GM21381 (cell line): ENCODE measurements around the gene ROGDI.

ENCODE experiments used
- ATAC-seq: cut with Tn5 transposase; IDR thresholded peaks from one replicate; pipeline ENCODE4 v1.9.1; 2021; ENCODE audit warnings: mild to moderate bottlenecking, moderate library complexity; ENCODE audit not compliant: unreplicated experiment

The ROGDI gene

DNA sequence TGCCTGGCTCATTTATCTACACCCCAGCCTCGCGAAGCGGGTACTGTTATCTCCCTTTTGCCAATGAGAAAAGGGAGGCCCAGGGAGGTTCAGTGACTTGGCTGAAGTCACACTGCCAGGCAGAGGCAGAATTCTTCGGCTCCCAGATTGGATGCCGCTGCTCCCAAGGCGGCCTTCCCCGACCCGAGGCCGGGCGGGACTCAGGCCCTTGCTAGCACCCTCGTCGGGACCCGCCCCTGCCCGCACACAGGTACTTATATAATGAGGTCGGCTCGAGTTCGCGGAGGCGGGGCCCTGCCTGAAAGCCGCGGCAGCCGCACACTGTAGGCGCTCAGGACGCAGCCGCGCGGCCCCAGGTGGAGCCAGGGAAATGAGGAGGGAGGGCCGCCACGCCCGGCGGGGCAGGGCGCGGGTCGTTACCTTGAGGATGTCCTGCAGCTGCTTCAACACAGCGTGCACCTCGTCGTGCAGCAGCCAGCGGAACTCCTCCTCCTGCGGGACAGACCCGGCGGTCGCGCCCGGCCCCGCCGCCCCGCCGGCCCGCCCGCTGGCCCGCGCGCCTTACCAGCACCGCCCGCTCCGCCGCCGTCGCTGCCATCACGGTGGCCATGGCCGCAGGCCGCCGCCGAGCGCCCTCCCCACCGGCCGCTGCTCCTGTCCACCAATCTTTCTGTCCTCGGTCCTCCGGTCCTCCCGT, at the start of gene ROGDI:
Gene ROGDI (minus strand): TSS at position 672 of the 697 bp plus-strand sequence. CDS start 62 bp downstream, at position 610.
- ATAC-seq: peak; percentile 45

GRCh38 chr16:4850211-4850610, 47.8 kb upstream of the ROGDI start:
- ATAC-seq: no peak

GRCh38 chr16:4847774-4848587, 45.5 kb upstream of the ROGDI start:
- ATAC-seq: peak; percentile 12

DNA sequence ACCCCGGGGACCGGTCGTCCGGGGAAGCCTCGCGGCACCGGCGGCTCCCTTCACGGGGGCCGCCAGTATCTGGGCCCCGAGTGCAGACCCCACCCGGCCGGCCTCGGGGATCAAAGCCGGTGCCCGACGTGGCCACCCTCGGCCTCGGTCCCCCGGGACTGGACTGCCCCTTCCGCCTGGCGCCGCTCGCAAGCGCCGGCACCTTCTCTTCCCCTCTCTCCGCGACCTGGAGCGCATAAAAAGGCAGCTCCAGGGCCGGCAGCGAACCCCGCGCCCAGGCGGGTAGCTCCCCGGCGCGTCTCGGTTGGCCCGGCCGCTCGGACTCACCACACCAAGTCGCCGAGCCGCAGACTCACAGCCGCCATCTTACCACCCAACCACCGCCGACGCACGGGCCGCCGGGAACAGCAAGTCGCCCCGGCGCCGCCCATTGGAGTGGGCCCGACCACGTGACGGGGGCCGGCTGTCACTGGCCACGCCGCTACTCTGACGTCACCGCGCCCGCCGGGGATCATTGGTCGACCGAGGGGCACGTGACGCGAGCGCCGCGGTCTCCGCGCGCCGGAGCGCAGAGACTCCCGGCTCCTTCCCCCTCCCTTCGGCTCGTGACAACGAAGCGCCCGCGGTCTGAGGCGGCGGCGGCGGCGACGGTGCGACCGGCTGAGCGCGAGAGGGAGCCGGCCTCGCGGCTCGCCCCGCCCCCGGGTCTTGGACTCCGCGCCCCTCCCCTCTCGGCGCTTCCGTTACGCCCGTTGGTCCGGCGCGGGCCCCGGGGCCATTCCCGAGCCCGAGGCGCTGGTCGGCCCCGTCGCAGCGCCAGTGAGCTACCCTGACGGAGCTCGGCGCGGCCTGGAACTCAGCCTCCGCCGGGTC, 44.7 kb upstream of the ROGDI start, which contains the start of the genes GLYR1 and UBN1:
Gene GLYR1 (minus strand): TSS at position 388 of the 873 bp plus-strand sequence. CDS start 23 bp downstream, at position 365.
Gene UBN1 (plus strand): TSS at position 581 of the 873 bp plus-strand sequence. CDS start 5,437 bp downstream, outside the sequence.
- peak; percentile 83 for ATAC-seq

GRCh38 chr16:4846503-4846900, 44.1 kb upstream of the ROGDI start:
- ATAC-seq: peak; percentile 15

DNA sequence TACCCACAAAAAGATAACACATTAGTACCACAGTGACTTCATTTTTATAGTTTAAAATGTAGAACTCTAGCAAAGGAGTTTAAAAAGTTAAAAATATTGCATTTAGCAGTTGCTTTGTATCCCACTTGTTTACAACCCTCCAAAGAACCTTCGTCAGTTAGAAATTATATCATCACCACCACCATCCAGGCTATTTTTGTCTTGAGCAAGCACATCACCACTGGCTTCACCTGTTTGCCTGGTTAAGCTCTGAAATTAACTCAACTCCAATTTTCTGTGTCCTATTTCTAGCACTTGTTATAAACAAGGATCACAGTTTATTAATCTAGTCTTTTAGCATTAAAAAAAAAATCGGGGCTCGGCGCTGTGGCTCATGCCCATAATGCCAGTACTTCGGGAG, 38.6 kb upstream of the ROGDI start:
- ATAC-seq: no peak

DNA sequence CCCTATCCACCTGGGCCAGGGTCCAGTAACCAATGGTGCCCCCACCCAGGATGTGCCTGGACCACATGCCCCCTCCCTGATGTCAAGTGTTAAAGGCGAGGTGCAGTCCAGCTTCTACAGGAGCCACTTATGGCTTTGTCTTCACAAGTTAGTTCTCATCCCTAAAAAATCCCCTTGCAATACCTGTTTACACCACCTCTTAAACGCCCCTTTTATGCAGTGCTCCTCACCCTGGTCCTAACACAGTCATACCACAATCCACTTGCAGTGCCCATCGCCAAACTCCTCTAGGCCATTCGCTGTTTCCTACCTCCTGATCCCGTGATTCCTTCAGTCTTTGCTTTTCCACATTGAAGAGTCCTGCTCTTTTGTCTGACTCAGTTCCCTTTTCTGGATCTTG, 37.5 kb upstream of the ROGDI start:
- no peak for ATAC-seq

DNA sequence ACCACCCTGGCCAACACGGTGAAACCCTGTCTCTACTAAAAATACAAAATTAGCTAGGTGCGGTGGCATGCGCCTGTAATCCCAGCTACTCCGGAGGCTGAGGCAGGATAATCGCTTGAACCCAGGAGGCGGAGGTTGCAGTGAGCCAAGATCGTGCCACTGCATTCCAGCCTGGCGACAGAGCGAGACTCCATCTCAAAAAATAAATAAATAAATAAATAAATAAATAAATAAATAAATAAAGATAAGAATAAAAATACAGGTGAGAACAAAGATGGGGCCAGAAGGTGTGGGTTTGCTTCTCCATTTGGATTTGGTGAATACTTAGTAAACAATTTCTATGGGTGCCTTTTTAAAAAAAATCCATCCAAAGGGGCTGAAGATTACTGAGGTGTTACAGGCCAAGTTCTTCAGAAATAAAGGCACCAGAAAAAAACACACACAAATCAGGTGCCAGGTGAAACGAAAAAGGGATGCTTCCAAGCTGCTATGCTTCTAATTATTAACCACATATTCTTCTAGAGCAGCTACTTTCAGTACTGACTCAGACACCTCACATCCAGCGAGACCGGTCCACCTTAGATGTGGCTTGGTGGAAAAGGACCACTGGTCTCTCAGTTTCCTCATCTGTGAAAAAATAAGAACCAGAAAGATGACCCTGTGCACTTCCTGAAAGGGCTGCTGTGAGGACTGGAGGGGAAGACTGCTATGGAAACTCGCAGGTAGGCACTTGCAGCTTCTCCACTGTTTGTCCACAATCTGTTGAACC, 35.5 kb upstream of the ROGDI start:
- no peak for ATAC-seq

- ATAC-seq: no peak
These were observed 34.3 kb upstream of the ROGDI start for GRCh38 chr16:4836727-4837126.

GRCh38 chr16:4833584-4833983, 31.2 kb upstream of the ROGDI start:
- no peak for ATAC-seq

DNA sequence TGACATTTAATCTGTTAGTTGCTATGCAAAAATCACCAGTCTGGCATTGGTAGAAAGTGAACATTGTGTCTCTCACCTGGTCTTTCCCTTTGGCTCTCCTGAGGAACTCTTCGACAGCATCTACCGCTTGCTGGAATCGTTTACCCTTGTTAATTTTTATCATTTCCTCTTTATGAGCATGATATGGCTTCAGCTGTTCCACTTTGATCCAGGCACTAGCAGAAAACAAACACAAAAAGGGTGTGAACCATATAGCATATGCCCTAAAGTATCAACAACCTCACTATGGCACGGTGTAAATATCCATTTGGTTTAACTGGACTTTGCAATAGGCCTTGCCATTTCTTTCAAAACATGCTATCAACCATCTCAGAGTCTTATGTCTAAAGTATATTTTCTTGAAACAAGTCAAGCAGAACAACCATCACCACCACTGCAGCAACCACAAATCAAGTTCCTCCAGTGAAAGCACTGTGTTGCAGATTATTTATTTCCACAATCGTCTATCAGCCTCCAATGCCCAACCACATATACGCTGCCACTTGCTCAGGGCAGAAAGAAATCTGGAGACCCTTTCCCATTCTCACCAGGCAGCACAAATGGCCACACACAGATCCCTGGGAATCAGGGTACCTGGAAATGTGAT, 30.4 kb upstream of the ROGDI start:
- no peak for ATAC-seq

DNA sequence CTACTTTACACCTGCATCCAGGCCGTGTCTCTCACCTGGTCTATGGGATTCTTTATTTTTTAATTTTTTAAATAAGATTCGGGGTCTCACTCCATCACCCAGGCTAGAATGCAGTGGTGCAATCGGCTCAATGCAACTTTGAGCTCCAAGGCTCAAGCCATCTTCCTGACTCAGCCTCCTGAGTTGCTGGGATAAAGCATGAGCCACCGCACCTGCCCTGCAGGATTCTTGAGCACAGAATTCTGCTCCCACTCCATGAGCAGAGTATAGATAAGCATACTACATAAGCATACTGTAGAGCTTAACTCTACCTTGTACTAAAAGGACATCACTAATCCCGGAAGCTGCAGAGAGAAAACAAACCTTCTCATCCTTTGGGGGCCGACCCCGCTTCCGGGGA, 29.2 kb upstream of the ROGDI start:
- ATAC-seq: no peak

DNA sequence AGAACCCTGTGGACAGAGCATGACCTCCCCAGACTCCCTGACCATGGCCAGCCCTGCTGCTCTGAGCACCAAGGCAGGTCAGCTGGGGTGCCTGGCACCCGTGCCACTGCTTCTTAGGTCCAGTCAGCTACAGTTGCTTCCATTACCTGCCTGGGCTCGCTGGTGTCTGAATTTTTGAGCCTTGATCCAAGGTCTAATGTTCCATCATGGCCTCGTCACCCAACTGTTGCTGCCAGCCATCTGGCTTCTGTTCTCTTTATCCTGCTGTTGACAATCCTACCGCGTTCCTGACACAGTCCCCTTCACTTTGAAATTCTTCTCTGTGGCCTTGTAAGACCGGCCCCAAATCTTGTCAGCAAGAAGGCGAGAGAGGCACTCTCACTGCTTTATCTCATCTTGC, 28.0 kb upstream of the ROGDI start:
- no peak for ATAC-seq

DNA sequence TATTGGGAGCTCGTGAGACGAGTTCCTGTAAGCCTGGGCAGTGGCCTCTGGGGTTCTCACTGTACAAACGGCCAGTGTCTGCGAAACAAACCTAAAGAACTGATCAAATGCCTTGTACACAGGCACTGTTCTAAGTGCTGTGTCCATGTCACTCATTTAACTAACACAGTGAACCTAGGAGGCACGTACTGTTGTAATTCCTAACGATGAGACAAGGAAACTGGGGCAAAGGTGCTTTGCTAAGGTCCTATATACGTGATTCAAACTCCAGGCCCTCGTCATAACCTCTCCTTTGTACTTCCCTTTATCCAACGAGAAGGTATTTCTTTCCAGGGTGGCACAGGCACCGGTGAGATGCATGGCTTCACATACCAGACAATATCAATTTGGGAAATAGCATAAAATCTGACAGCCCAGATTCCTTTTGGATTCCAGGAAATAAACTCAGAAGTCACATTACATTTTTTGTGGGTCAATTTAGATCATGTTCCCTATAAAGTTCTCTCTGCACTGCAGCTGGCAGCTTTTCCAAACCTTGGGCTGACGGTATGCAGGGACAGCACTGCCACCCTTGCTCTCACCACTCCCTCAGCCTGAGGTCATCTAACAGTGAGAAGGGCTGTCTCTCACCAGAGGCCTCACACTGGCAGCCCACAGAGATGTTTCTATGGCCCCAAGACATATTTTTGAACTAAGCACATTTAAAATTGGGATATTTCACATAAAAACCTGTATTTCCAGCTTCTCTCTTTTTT, 26.3 kb upstream of the ROGDI start:
- ATAC-seq: no peak

DNA sequence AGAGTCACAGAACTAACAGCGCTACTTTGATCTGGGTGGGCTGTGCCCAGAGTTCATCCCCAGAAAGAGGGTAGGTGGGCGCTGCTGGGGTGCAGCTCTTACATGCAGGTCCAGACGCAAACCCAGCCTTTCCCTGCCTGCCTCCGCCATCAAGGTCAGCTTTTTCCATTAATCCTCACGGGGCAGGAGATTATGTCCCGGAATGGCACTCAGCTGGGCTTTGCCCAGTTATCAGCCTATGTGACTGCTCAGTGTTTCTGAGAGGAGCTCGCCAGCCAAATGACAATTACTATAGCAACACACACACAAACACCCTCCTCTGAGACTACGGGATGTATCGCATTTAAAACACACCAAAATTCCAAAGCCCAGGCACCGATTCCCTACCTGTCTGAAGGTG, 24.5 kb upstream of the ROGDI start:
- no peak for ATAC-seq

DNA sequence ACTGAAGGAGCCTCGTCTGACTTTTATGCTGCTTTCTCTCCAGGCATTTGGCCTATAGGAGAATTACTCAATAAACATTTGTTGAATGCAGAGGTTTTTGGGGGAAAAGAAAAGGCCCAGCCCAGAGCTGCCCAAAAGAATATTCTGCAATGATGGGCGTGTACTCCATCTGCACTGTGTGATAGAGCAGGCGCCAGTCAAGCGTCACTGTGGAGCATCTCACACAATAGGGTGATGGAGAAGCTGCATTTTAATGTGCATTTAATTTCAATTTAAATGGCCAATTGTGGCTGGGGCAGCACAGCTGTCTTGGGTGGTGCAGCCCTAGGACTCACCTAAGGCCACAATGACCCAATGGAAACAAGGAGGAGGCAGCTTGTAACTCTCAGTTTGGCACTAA, 24.1 kb upstream of the ROGDI start:
- ATAC-seq: no peak

DNA sequence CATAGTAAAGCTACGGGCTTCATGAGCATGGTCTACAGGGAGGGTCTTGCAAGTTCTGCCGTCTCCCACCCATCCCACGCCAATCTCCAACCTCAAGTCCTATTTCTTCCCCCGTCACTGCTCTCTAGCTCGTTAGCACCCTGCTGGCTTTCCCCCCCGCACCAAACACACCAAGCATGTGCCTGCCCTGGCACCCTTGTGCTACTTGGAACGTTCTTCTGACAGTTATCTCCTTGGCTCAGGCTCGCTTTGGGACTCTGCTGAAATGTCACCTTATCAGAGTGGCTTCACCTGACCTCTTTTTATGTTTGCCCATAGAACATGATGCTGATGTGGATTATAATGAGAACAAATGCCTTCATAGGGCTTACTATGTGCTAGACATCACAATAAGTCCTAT, 22.8 kb upstream of the ROGDI start:
- ATAC-seq: no peak

- no peak for ATAC-seq
These were observed 18.2 kb upstream of the ROGDI start for GRCh38 chr16:4820652-4821051.

DNA sequence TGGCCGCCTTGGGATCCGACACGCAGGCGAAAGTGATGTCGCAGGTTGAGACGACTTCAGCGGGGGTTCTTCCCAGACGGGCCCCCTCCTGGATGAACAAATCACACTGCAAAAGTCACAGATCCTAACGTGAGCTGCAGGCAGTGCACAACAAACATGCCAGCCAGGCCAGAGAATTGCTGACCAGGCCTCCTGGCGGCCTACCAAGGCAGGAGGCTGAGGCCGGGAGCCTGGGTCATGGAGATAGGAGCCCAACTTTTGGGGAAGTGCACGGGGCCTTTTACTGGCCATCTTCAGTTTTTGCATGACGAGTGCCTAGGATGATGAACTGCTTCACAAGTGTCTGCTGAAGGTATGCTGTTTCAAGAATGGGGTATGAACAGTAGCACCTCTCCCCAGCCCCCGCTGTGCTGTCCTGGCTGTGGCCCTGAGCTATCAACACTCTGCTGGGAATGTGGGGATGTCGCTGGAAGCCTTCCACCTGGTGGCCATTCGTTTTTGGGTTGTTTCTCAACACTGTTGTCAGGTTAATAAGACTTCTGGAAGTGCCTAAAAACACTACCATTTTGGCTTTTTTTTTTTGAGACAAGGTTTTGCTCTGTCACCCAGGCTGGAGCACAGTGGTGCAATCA, 12.2 kb upstream of the ROGDI start:
- no peak for ATAC-seq
